Fibroblast of gingiva (primary cell): ENCODE data around the gene HEMGN.
"Not testable (repeated sequence)": the region's sequence is repeated elsewhere in the genome, so short reads cannot be mapped to it uniquely, and the experiment has no call there.

Experiments used
- DNase-seq: peaks from one replicate; pipeline ENCODE4 v3.0.0-alpha.2; 2011; ENCODE audit warnings: low read depth

HEMGN gene

GRCh38 chr9:97938081-97938644 lies at the start of gene HEMGN:
Gene HEMGN (minus strand): TSS chr9:97938172. CDS start chr9:97938136, 36 bp downstream.
- DNase-seq, result no peak

GRCh38 chr9:97987487-97987886 lies 49.5 kb upstream of the HEMGN start:
- DNase-seq, result no peak

- peak; percentile 12 for DNase-seq
Measured at GRCh38 chr9:97985058-97985861, 47.3 kb upstream of the HEMGN start.

- peak; percentile 79 for DNase-seq
Measured at GRCh38 chr9:97984188-97985057, 46.5 kb upstream of the HEMGN start.

GRCh38 chr9:97983589-97984187 lies 45.7 kb upstream of the HEMGN start:
- peak; percentile 40 for DNase-seq

GRCh38 chr9:97982683-97983588 lies 45.0 kb upstream of the HEMGN start, which contains the start of gene ANP32B:
Gene ANP32B (plus strand): TSS chr9:97983341. CDS start chr9:97983556, 215 bp downstream.
- peak; percentile 92 for DNase-seq

- DNase-seq, result no peak
Measured at GRCh38 chr9:97981846-97982682, 44.1 kb upstream of the HEMGN start.

GRCh38 chr9:97980918-97981845 lies 43.2 kb upstream of the HEMGN start:
- DNase-seq, result no peak

GRCh38 chr9:97980479-97980803 lies 42.5 kb upstream of the HEMGN start:
- peak; percentile 30 for DNase-seq

GRCh38 chr9:97979788-97980478 lies 42.0 kb upstream of the HEMGN start:
- DNase-seq, result no peak

GRCh38 chr9:97978371-97979130 lies 40.6 kb upstream of the HEMGN start:
- no peak for DNase-seq

- not testable (repeated sequence) for DNase-seq
Measured at GRCh38 chr9:97976633-97977032, 38.7 kb upstream of the HEMGN start.

- DNase-seq, result no peak
Measured at GRCh38 chr9:97975376-97975775, 37.4 kb upstream of the HEMGN start.

GRCh38 chr9:97972753-97973152 lies 34.8 kb upstream of the HEMGN start:
- no peak for DNase-seq

- no peak for DNase-seq
Measured at GRCh38 chr9:97970165-97970564, 32.2 kb upstream of the HEMGN start.

- DNase-seq, result no peak
Measured at GRCh38 chr9:97969014-97969413, 31.0 kb upstream of the HEMGN start.

GRCh38 chr9:97966493-97966892 lies 28.5 kb upstream of the HEMGN start:
- DNase-seq, result no peak

- no peak for DNase-seq
Measured at GRCh38 chr9:97964901-97965300, 26.9 kb upstream of the HEMGN start.
